HTR-8/SVneo (cell line): Measurements from ENCODE around the gene UQCRQ.

Experiments used
- DNase-seq: peaks from one replicate; pipeline ENCODE4 v3.0.0; 2011; ENCODE audit warnings: low spot score, mixed read lengths; ENCODE audit not compliant: insufficient read length
- FAIRE-seq: peaks from 2 replicates; lab custom pipeline; 2011; peaks lifted over from hg19 to GRCh38; lab: Jason Lieb, UNC

Gene UQCRQ

DNA sequence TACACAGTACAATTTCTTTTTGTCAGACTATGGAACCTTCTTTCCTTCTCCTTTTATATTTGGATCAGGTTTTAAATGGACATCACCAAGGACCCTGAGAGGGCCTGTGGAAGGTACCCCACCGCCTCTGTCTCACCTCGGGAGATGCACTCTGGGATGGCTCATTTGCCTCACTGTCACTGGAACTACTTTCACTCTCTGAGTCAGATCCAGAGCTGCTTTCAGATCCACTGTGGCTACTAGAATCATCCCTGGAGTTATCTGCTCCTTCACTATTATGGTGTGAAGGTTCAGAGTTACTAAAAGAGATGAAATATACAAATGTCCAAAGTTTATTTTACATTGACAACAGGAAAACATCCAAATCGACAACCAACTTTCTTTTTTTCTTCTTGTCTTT lies 31.7 kb downstream of the UQCRQ start:
- no peak for FAIRE-seq
- no peak for DNase-seq

DNA sequence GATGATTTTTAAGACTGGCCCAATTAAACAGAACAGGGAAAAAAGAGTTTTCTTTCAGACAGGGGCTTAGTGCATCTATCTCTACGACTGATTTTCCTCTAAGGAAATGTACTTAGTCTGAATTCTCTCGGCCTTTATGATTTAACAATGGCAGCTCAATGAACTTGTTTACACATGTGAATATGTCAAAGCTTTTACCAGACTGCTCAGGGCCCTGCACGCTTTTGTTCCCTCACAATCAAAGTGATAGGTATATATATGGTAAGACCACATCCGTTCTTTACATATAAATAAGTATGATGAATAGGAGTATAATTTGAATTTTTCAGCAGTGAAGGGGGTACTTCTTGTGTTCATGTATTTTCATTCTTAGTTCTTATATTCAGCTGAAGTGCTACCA lies 34.6 kb downstream of the UQCRQ start:
- DNase-seq (no peak), FAIRE-seq (no peak)

DNA sequence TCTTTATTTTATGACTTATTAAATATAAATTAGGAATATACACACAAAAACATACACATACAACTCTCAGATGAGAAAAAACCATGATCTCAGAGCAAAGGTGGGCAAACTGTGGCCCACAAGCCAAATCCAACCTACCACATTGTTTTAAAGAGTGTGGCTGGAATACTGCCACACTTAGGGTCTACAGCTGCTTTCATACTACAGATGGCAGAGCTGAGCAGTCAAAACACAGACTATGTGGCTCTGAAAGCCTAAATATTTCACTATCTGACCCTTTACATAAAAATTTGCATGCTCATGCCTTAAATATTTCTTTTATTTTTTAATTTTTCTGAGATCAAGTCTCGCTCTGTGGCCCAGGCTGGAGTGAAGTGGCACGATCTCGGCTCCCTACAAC lies 35.3 kb downstream of the UQCRQ start:
- DNase-seq, result no peak
- no peak for FAIRE-seq

DNA sequence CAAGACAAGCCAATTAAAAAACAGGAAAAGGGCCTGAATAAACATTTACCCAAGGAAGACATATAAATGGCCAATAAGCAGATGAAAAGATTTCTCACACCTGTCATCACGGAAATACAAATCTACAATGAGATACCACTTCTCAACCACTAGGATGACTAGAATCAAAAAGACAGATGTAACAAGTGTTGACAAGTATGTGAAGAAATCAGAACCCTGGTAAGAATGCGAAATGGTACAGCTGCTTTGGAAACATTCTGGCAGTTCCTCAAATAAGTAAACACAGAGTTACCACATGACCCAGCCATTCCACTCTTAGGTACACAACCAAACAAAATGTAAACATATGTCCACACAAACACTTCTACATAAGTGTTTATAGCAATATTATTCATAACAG lies 39.5 kb downstream of the UQCRQ start:
- no peak for FAIRE-seq
- no peak for DNase-seq

DNA sequence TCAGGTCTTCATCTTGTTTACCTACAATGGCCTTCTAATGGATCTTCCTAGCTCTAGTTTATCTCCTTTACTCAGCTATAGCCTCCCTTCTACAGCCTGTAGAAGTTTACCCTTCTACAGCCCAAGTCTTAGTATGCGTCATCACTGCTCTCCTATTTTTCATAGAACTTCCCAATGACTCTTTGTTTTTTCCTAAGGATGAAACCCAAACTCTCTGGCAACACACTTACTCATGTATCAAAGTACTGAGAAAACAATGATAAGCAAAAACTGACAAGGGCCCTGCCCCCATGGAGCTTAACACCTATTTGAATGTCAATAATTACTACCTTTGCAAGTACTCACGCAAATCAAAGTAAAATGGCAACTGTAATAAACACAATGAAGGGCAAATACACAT lies 40.7 kb downstream of the UQCRQ start:
- FAIRE-seq, result no peak
- no peak for DNase-seq

DNA sequence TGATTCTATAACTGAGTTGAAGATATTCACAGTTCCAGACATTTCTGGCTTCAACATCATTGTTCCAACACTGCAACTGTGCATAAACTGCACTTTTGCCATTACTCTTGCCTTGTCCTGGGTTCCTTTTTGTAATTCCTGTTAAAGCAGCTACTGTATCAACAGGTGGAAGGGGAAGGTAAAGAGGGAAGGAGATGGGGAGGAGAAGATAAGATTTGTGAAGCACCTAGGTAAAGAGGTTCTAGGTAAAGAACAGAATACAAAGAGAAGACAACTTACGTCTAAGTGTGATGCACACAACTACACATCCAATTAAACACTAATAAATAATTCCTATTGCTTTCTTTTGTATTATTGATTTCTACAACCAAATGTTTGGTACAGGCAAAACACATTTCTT lies 43.3 kb downstream of the UQCRQ start:
- no peak for DNase-seq
- no peak for FAIRE-seq

DNA sequence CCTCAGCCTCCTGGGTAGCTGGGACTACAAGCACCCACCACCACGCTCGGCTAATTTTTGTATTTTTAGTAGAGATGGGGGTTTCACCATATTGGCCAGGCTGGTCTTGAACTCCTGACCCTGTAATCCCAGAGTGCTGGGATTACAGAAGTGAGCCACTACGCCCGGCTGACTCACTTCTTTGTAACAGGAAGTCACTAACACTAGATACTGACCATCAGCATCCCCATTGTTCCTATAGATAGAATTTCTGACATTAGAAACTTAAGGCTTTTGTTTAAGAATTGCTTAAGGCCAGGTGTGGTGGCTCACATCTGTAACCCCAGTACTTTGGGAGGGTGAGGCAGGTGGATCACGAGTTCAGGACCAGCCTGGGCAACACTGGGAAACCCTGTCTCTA lies 49.2 kb downstream of the UQCRQ start:
- FAIRE-seq, result no peak

DNA sequence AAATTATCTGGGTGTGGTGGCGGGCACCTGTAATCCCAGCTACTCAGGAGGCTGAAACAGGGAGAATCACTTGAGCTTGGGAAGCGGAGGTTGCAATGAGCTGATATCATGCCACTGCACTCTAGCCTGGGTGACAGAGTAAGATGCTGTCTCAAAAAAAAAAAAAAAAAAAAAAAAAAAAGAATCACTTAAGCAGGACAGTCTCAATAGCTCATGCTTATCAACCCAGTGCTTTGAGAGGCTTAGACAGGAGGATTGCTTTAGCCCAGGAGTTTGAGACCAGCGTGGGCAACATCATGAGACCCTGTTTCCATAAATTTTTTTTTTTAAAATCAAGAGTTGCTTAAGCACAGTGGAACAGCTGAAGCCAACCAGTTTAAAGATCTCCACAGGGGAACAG lies 49.6 kb downstream of the UQCRQ start:
- FAIRE-seq (no peak), DNase-seq (no peak)

More for the DNA sequence above, 49.2 kb downstream of the UQCRQ start:
- no peak for DNase-seq
